Right renal cortex interstitium (tissue), 3 donors: ENCODE results near the gene DOCK6. TPM values are rescaled to one million over a fixed set of nuclear protein-coding genes. Genes with fewer than 3 reads are reported as not detected.
A peak's percentile ranks its signal among the peaks of the same experiment; 100 is the strongest.
"Not testable (repeated sequence)": the region's sequence is repeated elsewhere in the genome, so short reads cannot be mapped to it uniquely, and the experiment has no call there.

Source experiments
- DNase-seq, 3 donors: peaks; one replicate each; pipeline ENCODE4 v3.0.0-alpha.2; 2013; ENCODE audit warnings: low read depth in 3 of 3, low spot score in 2 of 3
- polyA plus RNA-seq, 3 donors: library from polyadenylated mRNA; unstranded; fragments of 120-200 nt; gene quantifications; one replicate each; pipeline ENCODE4 v1.2.1, GENCODE V29; 2013; ENCODE audit not compliant: insufficient read length in 3 of 3

DOCK6 gene
- polyA plus RNA-seq, 3 donors = 34.4 to 37.8 (median 34.7) TPM

DNA sequence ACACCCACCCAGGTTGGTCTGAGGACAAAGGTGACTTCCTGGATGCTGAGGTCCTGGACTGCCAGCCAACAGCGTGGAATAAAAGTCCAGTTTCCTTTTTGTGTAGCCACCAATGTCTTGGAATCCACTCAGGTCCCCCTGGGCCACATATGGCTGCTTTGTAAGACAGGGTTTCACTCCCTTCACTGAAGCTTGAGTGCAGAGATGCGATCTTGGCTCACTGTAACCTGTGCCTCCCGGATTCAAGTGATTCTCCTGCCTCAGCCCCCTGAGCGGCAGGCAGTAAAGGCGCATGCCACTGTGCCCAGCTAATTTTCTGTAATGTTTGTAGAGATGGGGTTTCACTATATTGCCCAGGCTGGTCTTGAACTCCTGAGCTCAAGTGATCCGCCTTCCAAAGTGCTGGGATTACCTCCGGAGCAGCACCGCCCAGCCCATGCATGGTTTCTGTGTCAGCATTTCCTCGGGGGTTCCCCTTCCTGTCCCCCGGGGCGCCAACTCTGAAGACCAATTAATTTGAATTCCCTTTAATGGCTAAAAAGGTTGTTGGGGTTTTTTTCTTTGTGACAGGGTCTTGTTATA is 82.5 kb downstream of the DOCK6 start:
- no peak for DNase-seq

DNA sequence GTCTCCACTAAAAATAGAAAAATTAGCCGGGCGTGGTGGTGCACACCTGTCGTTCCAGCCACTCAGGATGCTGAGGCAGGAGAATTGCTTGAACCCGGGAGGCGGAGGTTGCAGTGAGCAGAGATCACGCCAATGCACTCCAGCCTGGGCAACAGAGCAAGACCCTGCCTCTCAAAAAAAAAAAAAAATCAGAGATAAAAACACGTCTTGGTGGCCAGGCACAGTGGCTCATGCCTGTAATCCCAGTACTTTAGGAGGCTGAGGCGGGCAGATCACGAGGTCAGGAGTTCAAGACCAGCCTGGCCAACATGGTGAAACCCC is 83.2 kb downstream of the DOCK6 start:
- not testable (repeated sequence) for DNase-seq

DNA sequence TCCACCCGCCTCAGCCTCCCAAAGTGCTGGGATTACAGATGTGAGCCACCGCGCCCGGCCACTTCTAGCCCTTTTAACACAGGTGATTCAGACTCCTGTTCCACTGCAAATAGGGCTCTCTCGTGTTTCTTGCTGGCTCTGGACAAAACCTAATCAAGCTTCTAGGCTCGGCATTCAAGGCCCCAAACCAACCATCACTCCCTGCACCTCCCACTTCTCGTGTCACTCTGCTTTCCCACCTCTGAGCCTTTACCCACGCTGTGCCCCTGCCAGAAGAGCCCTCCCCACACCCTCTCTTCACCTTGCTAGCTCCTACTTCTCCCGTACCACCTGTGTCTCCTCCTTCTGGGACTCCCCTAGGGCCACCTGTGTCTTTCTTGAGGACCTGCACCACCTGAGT is 84.7 kb downstream of the DOCK6 start:
- no peak for DNase-seq

DNA sequence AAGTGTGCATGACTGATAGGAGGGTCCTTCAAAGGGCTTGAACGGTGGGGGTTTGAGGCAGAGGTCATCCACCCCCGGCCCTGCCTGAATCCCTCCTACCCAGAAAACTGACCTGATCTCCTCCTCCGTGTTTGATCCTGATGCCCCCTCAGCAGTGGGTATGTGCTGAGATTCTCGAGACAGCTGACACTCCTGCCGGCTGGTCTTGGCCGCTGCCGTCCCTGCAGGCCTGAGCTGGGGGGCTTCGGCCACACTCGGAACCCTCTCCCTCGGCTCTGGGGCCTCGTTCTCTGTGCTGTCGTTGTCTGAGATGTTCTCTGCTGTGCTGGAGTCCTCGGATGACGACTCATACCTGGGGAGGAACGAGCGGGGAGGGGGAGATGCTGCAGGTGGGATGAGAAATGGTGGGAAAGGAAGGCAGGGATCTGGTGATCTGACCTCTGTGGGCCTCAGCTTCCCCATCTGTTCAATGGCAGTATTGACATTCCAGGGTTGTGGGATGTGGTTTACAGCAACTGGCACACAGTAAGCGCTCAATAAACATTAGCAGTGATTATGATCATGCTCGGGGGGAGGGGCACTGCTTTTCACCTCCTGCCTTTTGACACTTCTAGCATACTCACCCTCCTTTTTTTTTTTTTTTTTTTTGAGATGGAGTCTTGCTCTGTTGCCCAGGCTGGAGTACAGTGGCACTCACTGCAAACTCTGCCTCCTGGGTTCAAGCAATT is 85.7 kb downstream of the DOCK6 start:
- no peak for DNase-seq

DNA sequence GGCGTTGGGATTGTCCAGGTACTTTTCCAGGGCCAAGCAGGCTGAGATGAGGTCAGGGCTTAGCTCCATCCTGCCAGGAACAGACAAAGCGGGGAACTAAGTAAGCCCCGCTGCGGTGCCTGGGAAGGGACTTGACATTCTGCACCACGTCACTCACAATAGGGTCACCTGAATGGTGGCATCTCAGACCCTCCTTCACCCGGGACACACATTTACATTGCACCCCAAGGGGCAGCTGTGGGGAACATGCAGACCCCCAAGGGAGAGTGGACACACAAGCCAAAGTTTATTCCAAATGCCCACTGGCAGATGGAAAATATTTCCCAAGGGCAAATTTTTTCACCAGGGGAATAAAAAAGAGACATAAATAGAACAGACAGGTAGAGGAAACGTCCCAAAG is 86.4 kb downstream of the DOCK6 start:
- no peak for DNase-seq

DNA sequence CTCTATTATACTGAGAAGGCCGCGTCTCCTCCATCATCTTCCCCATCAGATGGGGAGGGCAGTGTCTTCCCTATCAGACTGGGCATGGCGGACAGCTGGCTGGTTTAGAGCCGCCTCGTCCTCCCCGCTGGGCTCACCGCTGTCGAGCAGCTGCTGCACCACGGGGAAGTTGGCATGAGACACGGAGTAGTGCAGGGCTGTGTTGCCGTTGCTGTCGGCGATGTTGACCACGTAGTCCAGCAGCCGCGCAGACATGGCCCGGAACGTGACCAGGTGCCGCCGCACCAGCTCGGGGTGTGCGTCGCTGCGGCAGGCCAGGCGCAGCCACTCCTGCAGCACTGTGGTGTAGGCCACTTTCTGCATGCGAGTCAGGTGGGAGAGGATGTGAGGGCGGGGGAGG is 88.0 kb downstream of the DOCK6 start:
- DNase-seq = no peak

DNA sequence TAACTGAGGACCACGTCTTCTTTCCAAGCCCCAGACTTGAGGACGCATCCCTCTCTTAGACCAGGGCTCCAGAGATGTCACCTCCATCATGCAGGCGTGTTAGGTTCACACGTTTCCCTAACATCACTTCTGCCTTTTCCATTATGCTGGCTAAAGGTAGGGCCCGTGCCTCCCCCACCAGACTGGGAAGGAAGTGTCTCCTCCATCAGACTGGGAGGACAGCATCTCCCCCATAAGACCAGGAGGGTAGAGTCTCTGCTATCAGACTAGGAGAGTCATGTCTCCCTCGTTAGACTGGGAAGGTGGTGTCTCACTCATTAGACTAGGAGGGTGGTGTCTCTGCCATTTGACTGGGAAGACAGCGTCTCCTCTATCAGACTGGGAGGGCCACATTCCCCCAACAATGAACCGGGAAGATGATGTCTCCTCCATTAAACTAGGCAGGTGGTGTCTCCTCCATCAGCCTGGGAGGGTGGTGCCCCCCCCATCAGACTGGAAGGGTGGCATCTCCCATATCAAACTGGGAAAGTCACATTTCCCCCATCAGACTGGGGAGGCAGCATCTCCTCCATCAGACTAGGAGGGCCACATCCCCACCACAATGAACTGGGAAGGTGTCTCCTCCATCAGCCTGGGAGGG is 88.7 kb downstream of the DOCK6 start:
- DNase-seq = no peak

DNA sequence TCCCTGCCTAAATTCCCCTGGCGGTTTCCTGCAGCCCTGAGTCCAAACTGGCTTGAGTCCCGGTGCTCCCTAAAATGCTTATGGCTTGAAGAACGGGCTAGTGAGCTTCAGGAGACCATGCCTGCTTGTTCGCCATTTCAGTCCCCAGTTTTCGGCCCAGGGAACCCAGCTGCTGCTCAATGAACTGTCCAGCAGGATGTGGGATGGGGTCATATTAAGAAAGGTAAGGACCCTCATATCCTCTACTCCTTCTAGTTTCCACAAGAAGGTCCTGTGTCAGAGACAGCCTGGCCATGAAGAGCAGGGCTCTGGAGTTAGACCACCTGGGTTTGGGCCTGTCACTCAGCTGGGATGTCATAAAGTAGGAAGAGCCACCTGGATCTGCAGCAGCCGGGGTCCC is 89.7 kb downstream of the DOCK6 start:
- DNase-seq = no peak

DNA sequence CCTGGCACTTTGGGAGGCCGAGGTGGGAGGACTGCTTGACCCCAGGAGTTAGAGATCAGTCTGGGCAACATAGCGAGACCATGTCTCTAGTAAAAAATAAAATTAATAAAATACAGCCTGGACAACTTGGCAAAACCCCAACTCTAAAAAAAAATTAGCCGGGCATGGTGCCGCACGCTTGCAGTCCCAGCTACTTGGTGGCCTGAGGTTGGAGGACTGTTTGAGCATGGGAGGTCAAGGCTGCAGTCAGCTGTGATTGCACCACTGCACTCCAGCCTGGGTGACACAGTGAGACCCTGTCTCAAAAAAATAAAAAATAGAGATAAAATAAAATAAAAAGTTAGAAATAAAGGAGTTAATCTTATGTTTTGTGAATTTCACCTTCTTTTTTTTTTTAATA is 91.2 kb downstream of the DOCK6 start:
- no peak for DNase-seq

DNA sequence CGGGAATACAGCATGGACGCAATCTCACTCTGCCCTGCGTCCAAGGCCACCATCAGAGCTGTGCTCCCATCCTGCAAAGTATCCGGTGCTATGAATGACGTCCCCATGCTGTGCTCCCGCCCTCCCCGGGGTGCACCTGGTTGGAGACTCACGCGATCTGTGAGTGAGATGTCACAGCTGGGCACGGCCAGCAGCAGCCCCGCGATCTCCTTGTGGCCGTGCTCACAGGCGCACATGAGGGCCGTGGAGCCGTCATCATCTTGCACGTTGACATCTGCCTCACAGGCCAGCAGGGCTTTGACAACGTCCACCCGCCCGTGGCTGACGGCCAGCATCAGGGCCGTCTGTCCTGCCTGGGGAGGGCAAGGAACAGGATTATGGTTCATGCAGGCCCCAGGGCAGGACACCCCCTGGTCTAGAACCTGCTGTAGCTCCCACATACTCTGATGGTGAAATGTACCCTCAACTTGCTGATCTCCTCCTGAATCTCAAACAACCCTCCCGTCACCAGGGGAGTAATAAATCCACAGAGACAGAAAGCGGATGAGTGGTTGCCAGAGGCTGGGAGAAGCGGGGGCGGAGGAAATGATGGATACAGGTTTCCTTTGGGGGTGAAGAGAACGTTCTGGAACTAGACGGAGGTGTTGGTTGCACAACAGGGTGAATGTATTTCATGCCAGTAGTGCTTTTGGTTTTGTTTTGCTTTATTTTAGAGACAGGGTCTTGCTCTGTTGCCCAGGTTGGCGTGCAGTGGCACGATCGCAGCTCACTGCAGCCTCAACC is 92.2 kb downstream of the DOCK6 start:
- DNase-seq = no peak

DNA sequence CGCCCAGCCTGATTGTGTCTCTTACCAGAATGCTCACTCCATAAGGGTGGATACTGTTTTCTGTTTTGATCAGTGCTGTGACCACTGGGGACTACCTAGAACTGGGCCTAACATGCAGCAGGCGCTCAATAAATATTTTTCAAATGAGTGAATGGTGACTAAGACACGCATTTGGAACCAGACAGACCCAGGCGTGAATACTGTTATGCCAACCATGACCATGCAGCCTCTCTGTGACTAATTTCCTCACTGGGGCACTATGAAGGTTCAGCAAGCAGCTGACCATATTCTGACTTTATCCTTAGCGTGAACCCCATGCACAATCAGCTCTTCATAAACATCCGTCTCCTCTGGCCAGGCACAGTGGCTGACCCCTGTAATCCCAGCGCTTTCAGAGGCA is 93.8 kb downstream of the DOCK6 start:
- DNase-seq = no peak

DNA sequence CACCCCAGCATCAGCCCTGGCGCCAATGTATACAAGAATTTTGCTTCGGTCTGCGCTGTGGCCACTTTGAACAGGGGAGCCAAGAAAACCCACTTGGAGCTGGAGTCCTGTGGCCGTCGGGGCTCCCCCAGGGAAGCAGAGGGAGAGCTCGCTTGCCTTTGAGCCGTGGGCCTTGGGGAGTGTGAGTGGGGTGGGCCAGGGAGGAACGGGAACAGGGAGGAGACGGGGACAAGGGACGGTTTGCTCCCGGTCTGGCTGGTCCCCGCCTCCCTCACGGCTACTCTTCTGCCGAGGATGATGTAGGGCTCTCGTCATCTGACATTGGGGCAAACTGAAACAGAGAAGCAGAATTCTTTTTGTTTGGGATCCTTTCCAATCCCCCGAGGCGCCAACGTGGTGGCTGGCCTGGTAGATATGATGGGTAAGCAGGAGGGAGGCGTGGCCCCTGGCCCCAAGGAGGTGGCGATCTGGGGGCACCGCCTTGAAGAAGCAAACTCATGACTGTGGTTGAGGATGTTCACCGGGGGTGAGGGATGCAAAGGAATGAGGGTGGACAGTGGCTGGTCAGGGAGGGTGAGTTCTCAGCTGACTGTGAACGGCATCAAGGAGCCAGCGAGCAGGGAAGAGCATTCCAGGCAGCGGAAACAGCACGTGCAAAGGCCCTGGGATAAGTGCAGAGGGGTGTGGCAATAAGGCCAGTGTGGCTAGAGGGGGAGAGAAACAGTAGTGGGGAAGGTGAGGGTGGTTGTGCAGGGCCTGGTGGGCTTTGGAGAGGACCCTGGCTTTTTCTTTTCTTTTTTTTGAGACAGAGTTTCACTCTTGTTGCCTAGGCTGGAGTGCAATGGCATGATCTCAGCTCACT is 95.8 kb downstream of the DOCK6 start:
- no peak for DNase-seq

DNA sequence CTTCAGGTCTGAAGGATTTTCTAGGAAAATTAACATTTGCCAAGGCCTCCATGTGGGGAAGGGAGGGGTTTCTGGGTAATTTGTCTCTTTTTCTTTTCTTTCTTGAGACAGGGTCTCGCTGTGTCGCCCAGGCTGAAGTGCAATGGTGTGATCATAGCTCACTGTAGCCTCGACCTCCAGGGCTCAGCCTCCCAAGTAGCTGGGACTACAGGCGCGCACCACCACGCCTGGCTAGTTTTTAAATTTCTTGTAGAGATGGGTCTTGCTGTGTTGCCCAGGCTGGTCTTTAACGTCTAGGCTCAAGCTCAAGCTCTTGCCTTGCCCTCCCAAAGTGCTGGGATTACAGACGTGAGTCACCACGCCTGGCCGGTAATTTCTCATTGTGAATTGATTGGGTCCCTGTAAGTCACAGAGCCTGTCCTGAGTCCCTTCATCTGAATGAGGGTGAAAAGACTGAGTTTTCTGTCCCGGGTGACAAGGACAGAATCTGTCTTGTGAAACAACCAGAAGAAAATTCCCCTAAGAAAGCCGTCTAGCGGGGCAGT is 96.8 kb downstream of the DOCK6 start:
- no peak for DNase-seq

DNA sequence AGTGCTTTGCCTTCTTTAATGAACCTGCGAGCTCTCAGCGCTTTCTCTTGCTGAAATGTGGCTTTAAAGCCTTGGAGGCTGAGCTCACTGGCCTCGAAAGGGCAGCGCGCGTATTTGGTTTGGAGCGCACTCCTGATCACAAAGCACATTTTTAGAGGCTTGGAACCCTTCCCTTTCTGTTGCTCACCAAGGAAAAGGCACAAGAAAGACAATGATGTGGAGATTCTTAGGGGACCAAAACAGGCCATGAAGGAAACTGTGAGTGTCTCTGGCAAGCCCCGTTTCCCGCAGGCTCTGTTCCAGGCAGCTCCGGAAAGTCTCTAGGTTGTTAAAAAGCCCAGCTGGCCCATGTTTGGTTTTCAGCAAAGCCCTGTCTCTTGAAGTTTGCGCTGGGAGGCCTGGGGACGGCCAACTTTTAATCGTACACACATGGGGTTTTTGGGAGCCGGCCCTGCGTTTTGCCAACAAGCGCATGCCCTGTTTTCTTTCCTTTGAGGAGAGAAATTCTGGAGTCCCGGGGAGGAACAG is 97.4 kb downstream of the DOCK6 start:
- DNase-seq = peak in 1 of 3 donors; percentile 48

DNA sequence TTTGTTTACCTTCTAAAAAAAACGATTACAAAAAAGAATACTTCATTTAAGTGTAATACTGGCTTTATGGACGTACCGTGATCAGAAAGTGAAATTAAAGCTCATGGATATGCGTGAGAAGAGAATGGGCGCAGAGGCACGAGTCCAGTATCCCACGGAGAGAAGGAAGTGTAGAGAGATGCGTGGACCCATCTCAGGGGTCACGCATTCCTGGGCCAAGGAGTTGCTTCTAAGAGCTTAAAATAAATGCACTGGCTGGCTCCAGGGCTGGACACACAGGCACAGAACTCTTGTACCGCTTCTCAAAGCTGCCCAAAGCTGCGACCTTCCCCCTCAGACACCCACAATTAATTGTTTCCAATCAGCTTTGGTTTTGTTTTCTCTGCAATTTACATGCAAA is 98.0 kb downstream of the DOCK6 start:
- DNase-seq = no peak

DNA sequence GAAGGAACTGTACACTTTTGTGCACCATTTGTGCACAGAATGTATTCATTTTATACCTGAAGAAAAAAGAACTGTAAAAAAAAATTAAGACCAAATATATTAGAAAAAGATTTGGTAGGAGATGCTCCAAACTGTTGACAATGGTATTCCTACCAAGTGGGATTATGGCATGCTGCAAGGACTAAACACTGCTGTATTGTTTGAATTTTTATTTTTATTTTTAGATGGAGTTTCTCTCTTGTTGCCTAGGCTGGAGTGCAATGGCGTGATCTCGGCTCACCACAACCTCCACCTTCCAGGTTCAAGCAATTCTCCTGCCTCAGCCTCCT is 101.9 kb downstream of the DOCK6 start:
- not testable (repeated sequence) for DNase-seq

DNA sequence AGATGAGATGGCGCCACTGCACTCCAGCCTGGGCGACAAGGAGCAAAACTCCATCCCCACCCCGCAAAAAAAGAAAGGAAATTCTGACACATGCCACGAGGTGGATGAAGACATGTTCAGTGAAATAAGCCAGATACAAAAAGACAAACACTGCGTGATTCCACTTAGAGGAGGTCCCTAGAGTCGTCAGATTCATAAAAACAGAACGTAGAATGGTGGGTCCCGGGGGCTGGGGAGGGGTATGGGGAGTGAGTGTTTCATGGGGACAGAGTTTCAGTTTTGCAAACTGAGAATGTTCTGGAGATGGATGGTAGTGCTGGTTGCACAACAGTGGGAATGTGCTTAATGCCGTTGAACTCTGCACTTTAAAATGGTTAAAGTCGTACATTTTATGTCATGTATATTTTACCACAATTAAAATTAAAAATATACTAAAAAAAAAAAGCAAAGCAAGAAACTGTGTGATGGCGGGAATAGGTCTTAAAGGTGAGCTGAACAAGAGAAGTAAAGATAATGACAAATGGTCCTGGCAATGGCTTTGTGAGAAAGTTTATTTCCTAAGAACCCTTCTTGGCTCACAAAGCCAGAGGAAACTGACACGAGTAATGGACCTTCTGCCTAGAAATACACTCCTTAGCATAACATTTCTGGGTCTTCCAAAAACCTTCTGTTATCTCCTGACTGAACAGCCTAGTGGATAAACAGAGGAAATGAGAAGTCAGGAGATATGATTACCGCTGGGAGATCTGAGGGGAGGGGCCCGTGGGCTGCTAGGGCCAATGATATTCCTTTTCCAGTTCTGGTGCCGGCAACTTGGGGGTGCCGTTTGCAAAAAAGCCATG is 102.5 kb downstream of the DOCK6 start:
- no peak for DNase-seq

DNA sequence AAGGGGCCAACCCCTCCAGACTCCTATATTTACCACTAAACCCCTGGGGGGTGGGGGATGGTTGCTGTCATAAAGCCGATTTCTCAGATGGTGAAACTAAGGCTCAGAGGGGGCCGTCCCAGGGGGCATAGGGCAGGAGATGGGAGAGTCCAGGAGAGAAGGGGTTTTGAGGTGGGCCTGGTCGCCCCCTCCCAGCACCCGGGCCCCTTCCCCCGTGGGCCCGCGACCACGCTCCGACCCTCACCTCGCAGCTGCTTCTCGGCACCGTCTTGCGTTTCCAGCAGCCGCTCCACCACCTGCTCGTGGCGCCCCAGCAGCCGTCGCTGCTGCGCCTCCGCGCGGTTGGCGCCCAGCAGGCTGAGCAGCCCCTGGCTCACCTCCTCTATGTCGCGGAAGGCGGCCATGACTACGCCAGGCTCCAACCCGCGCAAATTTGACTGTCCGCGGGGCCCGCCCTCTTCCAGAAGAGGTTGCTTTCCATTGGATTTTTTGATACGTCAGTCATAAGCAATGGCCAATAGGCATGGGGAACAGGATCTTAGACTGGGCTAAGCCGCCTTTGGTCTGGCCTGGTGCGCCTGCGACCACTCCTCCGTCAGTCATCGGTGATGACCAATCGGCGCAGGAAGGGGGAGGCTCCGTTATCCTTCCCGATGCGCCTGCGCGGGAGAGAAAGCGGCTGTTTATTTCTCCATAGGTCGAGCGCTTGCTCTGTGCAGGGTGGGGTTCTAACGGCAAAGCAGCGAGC is 106.8 kb downstream of the DOCK6 start, which contains the start of gene SPC24:
Gene SPC24 (minus strand): TSS at position 410 of the 748 bp plus-strand sequence. CDS start 6 bp downstream, at position 404.
- DNase-seq = peak; percentile 91 to 97 (median 93)

DNA sequence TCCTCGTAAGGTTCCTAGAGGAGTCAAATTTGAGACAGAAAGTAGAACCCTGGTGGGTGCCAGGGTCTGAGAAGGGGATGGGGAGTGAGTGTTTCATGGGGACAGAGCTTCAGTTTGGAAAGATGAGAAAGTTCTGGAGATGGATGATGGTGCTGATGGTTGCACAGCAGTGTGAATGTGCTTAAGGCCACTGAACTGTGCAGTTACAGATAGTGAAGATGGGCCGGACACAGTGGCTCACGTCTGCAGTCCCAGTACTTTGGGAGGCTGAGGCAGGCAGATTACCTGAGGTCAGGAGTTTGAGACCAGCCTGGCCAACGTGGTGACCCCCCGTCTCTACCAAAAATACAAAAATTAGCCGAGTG is 107.7 kb downstream of the DOCK6 start:
- no peak for DNase-seq
